HG02943 (cell line): ENCODE results near the gene PROZ.
A peak's percentile ranks its signal among the peaks of the same experiment; 100 is the strongest.

Experiments
- ATAC-seq: cut with Tn5 transposase; IDR thresholded peaks from one replicate; pipeline ENCODE4 v1.9.1; 2021; ENCODE audit warnings: mild to moderate bottlenecking, low read depth, moderate library complexity; ENCODE audit not compliant: unreplicated experiment

Gene PROZ

DNA sequence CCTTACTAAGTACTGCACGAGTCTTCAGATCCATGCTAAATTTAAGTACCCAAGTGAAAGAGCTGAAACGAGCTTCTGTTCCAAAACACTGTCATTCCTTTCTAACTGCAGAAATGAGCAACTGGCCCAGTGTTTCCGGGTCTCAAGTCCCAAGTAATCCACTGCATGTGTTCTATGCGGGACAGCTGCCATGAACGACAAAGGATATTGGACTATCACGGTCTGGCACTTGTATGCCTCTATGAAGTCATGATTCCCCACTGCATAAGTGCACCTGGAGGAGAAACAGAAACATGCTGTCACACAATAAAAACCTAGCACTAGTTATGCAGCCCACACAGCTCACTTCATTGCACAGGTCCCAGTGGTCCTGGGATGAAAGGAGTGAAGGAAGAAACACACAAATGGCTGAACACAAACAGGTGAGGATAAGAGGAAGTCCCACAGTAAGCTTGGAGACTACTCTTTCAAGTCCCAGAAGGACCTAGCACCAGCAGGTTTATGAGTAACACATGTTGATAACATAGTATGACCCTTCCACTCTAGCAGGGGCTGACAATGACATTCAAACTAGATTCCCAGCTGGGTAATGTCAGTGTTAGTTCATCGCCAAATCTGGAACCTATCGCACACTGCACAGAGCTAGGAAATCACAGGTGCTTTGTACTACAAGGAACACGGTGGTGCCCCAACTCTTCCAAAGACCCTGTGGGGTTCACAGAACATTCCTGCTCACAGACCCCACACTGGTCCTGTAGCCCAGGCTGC, 38.7 kb downstream of the PROZ start:
- ATAC-seq, result no peak

DNA sequence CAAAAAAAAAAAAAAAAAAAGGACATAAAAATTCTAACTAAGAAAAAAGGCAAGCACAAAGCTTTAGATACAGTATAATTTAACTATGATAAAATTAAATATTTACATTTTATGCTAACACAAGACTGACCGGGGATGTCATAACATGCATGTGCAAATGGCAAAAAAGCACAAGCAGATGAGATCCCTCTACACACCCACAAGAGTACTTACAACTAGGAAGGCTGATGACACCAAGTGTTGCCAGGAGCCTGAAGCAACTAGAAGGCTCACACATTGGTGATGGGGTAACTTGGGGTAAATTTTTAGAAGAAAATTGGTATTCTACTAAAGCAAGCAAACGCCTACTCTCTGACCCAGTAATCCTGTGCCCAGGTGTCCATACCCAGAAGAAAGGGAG, 43.4 kb downstream of the PROZ start:
- no peak for ATAC-seq

DNA sequence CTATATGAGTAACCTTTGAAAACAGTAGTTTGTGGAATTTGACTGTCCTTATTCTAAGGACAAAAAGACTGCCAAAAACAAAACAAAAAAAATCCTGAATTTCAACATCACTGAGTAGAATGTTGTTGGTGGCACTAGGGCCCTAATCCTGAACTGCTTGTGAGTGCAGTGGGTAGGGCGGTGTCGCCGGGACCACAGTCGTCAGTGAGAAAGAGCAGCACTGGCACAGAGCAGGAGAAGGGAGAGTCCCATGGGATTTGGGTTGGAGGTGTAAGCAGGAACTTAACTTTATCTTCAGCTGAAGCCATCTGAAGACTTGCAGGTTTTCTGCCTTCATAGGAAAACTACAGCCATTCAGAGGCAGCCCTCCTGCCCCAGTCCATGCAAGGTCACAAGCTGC, 44.5 kb downstream of the PROZ start:
- ATAC-seq, result no peak

DNA sequence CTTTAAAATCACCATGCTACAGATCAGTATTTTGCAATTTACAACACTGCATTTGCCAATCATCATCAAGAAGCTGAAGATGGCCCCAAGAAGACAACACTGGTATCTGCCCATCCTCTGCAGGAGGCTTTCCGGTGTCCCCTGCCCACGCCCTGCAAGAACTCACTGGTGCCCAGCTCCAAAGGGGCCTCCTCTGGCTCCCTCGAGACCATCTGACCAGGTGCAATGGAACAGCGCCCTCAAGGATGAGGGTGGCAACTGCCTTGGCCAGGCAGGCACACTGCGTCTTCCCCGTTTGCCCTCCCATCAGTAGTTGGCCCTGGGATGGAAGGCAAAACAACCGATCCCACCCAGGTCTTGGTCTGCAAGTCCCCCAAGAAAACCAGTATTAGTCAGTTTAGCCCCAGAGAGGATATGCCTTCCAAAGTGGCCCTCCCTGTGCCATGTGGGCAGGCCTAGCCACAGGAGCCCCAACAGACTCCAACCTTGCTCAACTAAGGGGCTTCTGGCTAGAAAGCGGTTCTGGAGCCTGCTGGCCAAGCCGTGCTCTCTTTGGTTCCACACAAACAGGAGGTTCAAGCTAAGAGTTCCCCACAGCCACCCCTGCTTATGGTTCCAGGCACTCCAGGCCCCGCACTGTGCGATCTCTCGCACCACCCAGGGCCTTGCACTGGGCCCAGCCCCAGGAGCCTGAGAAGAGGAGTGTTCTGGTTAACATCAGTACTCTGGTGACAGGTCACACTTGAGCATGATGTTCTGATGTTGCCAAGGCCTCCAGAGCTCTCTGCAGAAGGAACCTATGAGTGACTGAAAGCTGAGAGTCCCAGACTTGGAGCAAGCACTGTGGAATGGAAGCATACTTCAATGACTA, 45.3 kb downstream of the PROZ start:
- no peak for ATAC-seq

DNA sequence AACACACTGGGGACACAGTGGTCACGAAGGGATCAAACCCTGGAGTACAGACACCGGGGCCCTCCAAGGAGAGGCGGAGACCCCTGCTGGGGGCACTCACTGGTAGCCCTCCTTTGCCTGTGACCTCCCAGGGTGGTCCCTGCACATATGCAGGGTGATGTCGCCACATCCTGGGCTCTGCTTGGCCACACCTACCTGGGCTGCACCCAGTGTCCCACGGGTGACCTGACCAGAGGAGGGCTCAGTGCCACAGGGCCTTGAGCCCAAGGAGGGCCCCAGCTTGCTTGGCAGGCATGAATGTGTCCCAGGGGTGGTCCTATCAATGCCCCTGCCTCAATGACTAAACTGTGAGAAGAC, 45.9 kb downstream of the PROZ start:
- no peak for ATAC-seq

DNA sequence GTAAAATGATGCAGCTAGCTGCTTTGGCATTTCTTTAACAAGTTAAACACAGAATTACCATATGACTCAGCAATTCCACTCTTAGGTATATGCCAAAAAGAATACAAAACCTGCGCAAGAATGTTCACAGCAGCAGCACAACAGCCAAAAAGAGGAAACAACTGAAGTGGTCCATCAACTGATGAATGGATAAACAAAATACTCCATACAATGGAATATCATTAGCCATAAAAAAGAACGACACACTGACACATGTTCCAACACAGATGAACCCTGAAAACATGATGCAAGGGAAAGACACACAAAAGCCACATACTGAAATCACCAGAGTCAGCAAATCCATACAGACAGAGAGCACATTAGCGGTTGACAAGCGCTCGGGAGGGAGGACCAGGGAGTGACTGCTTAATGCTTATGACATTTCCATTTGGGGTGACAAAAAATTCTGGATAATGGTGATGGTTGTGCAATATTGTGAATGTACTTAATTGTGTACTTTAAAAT, 47.0 kb downstream of the PROZ start:
- no peak for ATAC-seq

DNA sequence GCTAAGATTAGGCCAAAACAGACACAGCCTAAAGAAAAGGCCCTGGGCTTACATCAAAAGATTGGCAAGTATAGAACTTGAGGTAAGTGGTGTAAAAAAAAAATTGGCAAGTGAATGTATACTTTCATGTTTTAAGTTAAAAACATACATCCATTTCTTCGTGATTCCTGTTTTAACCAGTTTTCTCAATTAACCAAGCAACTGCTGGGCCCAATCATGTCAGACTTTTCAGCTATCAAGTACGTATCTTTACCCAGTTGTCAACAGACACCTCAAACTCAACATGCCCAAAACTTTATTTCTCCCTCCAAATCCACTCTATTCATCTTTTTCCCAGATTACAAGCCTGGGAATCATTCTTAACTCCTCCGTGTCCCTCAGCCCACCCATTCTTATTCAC, 49.0 kb downstream of the PROZ start:
- no peak for ATAC-seq

DNA sequence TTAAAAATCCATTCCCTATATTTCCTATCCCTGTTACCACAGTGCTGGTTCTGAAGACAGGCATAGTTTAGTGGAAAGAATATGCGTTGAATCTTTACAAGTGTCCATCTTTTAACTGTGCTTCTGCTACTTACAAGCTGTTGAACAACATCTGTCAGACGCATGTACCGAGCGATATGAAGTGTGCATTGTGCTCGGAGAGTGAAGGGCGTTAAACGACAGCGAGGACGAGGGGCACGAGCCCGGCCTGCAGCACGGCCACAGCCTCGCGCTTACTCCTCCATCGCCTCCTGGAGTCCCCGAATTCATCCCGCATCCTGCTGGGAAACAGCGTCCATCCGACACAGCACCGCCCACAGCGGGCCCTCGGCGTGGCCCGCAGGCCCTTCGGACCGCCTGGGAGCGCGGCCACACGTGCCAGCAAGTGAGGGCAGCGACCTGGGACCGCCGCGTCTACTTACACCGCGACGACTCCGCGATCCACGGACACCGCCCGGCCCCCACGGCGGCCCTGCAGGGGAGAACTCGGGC, 49.5 kb downstream of the PROZ start:
- peak; percentile 23 for ATAC-seq

DNA sequence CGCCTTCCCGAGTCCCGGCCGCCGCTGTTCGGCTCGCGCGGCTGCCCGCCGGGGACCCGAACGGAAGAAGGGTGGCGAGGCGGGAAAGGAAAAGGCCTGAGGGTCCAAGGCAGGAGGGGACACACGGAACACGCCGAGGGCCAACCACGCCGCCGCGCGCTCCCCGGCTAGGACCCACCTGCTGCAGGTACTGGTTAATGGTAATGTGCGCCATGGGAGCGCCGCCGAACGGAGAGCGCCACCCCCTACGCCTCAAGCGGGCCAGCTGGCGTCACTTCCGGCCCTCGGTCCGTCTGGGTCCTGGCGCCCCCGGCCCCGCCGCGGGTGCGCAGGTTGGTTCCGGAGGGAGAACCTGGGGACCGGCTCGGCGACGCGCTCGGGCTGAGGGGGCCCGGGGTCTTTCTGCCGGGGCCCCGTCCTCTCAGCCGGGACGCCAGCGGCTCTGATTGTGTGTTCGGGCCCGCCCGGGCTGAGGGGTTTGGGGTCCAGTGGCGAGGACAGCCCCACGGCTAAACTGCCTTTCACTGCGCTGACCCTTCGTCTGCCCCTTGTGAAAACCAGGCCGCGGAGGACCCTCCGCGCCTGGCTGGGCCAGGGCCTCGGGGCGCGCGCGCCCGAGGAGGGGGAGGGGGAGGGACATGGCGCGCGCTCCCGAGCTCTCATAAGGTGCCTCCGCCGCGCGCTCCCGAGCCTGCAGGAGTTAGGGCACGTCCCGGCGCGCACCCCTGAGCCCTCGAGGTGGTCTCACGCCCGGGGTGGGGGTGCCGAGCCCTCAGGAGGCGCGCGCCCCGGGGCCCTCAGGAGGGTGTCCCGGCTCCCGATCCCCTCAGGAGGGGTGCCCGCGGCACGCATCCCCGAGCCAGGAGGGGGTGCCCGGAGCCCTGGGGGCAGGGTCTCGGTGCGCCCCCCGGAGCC, 50.2 kb downstream of the PROZ start, which contains the start of gene PCID2:
TSS of gene PCID2 (minus strand) at position 249 of the 915 bp plus-strand sequence. CDS start at position 214, 35 bp downstream.
- ATAC-seq, result peak; percentile 76

DNA sequence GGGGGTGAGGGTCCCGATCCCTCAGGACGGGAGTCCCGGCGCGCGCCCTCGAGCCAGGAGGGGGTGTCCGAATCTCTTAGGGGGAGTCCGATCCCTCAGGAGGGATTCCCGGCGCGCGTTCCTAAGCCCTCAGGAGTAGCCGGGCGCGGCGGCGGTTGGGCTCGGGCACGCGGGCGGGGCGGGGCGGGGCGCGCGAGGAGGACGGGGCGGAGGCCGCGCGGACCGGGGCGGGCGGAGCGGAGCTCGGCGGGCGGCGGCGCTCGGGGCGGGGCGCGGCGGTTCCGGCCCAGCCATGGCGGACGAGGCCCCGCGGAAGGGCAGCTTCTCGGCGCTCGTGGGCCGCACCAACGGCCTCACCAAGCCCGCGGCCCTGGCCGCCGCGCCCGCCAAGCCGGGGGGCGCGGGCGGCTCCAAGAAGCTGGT, 50.9 kb downstream of the PROZ start, which contains the start of gene CUL4A:
TSS of gene CUL4A (plus strand) at position 278 of the 423 bp plus-strand sequence. CDS start at position 293, 15 bp downstream.
- ATAC-seq, result peak; percentile 40

DNA sequence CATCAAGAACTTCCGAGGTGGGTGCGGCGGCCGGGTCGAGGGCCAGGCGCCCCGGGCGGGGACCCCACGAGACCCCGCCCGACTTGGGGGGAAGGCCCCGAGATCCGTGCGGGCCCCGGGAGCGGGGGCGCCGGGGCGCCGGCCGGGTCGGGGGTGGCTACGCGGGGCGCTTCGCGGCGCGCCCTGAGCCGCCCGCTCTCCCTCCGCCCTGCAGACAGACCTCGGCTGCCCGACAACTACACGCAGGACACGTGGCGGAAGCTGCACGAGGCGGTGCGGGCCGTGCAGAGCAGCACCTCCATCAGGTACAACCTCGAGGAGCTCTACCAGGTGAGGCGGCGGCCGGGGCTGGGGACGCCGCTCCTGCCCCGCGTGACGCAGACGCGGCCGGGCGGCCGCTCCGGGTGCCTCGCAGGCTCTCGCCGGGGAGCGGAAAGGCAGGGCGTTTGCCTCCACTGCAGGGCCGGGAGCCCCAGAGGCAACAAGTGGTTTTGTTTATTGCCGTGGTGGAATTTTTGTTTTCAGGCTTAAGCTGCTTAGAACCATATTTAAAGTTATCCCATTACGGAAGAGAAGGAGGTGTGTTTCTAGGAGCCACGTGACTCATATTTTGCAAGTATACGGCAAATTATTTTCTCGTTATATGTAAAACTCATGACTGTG, 51.4 kb downstream of the PROZ start:
- peak; percentile 35 for ATAC-seq

DNA sequence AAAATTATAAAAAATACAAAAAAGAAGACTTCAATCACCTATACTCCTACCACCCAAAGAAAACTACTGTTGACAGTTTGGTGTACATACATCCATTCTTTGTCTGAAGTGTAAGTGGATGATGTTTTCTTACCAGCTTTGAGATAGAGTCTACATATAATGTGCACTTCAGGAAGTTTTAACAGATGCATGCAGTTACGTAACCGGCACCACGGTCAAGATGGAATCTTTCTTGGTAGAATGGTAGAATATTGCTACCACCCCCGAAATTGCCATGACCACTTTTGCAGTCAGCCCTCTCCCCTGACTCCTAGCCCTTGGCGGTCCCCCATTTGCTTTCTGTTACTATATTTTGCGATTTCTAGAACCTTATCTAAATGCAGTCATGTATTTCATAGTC, 52.4 kb downstream of the PROZ start:
- ATAC-seq, result no peak

DNA sequence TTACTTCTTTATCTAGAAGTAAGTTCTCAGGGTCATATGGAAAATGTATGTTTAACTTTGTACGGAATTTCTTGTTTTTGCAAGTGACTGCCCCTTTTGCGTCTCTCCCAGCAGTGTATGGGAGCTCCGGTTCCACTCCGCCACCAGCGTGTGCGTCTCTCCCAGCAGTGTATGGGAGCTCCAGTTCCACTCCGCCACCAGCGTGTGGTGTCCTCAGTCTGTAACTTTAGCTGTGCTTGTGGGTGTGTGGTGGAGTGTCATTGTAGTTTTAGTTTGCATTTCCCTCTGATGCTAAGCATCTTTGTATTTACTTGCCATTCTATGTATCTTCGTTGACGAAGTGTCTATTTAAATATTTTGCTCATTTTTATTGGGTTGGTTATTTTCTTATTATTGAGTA, 53.3 kb downstream of the PROZ start:
- ATAC-seq, result no peak

DNA sequence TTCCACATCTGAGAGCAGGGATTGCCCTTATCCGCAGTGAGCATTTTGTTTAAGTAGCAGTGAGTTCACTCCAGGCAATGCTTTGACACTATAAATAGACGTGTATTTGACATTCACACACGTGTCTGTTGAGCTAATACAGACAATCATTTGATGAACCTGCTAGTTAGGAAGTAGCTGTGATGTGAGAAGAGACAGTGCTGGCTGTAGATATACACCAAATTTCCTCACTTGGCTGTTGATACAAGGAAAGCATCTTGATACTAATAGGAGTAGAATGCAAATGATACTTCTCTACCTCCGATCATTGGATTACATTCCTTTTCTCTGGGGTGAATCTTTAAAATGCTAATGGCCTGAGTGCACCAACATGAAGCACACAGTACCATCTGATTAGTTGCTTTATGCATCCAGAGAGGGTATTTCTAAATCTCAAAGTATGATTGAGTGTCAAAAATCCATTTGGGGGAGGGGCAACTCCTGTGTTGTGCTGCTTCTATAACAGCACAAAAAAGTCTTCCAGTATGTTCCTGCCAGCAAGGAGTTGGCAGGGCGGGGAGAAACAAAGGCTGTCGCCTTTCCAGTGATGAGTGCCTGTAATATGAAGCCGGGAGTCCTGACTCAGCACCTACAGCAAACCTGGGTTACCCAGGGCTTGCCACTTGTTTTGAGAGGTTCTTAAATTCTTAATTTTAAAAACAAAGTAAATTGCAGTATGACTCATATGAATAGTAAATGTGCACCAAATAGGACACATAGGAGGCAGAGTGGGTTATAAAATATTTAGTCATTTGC, 58.0 kb downstream of the PROZ start:
- no peak for ATAC-seq

DNA sequence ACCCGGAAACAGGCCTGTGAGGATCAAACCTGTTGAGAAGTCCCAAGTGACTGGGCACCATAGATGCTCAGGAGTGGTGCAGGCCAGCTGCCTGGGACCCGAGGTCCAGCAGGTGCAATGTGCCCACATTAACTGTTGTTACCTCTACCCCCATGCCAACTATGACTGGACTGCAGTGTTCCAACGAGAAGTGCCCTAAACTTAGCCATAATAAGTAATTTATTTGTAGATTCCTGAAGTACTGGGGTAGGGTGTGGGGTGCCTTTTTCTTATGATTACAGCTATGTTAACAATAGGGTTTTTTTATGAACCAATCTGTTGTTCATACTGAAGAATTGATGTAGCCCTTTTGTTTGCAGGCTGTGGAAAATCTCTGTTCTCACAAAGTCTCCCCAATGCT, 60.1 kb downstream of the PROZ start:
- ATAC-seq, result no peak

DNA sequence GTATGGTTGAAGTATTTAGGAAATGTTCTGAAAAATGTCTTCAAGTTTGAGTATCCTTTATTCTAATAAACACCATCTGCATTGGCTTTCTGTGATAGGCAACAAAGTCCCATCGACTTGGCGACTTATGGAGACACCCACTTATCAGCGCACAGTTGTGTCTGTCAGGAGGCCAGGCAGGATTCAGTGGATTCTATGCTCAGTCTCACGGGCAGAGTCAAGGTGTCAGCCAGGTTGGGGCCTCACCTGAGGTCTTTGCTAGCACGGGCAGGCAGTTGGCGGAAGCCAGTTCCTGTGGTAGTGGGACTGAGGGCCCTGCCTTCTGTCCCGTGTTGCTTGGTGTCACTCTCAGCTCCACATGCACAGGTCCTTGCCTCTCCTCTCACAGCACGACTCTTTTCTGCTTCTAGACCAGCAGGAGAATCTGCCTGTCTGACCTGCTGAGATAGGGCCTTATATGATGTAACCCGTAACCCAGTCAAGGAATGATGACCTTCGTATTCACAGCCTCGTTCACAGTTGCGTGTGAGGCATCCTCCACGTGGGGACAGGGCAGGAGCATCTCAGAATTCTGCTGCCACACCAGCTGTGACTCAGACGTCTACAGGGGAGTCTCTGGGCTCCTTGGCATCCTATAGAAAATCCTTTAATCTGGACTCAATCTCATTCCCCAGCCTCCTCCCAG, 61.0 kb downstream of the PROZ start:
- no peak for ATAC-seq

DNA sequence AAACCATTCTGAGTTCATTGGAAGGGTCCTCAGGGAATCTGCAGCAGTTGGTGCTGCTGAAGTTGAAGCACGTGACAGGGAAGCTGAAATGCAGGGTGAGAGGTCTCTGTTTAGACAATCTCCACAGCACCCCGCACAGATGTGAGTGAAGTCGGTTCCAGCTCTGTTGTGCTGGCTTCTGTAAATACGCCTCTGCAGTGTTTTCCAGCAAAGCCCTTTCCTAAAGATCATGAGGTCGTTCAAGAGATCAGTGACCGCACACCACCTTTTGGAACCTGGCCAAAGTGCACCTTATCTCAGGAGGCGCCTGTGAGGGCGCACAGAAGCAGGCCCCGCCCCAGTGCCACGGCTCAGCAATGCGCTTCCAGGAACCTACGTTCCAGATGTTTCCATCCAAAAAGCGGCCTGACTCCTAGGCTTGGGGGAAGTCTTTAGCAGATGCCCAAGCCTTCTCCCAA, 61.7 kb downstream of the PROZ start:
- ATAC-seq, result no peak

DNA sequence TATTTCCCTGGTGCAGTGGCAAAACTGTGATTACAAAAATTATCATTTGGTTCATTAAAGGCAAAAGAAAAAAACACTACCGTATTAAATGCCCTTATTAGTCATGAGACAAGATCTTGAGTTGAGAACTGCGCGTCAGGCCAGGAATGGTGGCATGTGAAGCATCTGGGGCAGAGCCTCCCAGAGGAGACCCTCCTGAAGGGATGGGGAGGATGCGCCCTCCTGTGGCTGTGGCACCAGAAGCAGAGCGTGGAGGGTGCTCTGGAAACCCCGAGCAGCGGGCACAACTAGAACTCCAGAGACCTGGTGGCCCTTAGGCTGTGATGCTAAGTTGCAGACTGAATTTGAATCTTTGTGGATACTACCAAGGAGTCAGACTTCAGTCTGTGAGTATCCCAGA, 62.4 kb downstream of the PROZ start:
- ATAC-seq, result no peak
